ENCODE results near the gene OR8D2.

OR8D2 gene, protein sequence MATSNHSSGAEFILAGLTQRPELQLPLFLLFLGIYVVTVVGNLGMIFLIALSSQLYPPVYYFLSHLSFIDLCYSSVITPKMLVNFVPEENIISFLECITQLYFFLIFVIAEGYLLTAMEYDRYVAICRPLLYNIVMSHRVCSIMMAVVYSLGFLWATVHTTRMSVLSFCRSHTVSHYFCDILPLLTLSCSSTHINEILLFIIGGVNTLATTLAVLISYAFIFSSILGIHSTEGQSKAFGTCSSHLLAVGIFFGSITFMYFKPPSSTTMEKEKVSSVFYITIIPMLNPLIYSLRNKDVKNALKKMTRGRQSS

DNA sequence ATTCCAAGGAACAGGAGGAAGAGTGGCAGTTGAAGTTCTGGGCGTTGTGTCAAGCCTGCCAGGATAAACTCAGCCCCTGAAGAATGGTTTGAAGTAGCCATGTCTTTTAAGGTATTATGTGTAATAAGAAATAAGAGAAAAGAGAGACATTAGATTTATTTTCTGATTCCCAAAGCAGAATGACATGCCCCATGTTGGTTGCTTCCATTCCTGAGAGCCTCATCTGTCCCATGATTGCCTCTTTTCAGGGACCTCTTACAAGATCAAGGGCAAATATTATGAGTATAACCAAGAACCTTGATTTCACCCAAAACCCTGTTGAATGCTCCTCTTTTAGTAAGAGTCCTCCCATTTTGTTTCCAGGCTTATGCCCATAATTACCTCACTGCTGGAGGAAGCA, at the start of gene OR8D2:
Gene OR8D2, minus strand, starts transcription at position 101 of the 400 bp plus-strand sequence. Its CDS starts 0 bp downstream, at position 101.
- DNase-seq (ENCODE audit: low read depth, low spot score) = no peak

DNA sequence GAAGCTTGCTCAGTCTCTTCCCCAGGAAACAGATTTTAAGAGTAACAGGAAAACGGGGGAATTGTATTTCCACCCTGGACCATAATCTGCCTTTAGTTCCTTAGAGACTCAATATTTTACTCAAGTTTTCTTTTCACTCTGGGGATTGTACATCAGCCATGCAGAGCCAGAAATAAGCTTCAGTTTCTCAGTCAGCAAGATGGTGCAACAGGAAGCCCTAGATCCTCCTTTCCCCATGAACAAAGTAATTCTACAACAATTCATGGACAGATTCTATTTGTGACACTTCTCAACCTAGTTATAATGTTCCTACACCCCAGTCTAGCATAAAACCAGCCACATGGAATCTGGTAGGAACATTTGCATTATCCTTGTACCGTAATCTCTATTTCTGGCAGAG, 39.6 kb upstream of the OR8D2 start:
- DNase-seq (ENCODE audit: low read depth, low spot score) = no peak

DNA sequence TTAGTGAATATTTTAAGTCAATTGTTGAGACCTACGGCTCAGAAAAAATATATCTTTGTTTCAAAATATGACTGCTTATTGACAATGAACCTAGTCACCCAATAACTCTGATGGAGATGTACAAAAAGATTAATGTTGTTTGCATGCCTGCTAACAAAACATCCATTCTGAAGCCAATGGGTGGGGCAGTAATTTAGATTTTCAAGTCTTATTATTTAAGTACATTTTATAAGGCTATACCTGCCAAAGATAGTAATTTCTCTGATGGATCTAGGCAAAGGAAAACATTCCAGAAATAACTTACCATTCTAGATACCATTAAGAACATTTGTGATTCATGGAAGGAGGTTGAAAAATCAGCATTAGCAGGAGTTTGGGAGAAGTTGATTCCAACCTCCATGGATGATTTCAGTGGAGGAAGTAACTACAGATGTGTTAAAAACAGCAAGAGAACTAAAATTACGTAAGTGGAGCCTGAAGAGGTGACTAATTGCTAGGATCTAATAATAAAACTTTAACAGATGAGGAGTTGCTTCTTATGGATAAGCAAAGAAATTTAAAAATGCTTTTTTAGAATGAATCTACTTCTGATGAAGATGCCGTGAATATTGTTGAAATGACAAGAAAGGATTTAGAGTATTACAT, 26.4 kb upstream of the OR8D2 start:
- no peak for DNase-seq (ENCODE audit: low read depth, low spot score)

DNA sequence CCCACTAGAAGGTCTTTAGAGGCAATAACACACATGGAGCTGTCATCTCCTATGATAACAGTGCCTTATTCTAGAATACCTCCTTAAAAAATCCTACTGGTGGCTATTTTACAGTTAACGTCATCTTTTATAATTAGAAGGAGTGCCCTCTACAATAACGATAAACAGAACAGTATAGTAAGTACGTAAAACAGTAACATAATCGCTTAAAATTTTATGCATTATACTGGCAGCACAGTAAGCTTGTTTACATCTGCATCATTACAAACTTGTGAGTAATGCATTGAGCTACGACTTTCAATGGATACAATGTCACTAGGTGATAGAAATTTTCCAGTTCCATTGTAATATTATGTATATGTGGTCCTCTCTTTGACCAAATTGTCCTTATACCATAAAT, 24.3 kb upstream of the OR8D2 start:
- no peak for DNase-seq (ENCODE audit: low read depth, low spot score)

DNA sequence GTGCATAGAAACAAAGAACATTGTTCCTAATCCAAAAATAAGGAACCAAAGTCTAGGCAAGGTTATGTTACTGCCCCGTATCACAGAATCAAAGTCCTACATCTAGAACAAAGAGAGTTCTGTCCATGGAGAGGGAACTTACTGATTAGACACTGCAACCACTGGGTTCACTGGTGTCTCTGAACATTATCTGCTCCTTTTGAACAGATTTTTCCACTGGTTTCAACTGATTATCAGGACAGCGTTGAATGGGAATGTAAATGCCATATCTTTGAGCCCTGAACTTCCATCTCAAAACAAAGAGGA, 20.1 kb upstream of the OR8D2 start:
- DNase-seq (ENCODE audit: low read depth, low spot score) = no peak

DNA sequence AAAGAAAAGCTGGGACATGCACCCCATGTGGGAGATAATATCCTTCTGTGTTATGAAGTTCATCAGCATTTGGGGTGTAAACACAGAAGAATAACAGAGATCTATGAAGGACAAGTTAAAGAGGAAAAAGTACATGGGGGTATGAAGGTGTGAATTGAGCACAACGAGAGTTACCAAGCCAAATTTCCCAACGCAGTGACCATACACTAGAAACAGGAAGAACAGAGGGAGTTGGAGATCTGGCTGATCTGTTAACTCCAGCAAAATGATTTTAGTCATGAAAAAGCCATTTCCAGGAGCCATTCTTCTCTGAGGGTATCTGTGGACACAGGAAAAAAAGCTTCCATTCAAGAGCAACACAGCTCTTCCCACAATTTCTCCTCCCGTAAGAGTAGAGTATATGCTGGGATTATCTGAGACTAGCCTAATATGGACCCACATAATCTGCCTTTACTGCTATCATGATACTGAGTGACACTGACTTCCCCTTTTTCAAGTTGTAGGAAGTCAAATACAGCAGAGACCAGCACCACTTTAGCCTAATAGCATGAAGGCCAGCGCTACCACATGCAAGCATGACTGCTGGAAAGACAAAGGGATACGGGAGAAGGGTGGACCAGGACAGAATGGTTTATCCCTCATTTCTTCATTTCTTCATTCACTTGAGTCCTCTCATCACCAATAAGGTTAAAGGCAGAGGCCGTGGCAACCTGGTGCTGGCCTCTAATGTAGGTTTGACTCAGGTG, 19.6 kb upstream of the OR8D2 start:
- no peak for DNase-seq (ENCODE audit: low read depth, low spot score)

DNA sequence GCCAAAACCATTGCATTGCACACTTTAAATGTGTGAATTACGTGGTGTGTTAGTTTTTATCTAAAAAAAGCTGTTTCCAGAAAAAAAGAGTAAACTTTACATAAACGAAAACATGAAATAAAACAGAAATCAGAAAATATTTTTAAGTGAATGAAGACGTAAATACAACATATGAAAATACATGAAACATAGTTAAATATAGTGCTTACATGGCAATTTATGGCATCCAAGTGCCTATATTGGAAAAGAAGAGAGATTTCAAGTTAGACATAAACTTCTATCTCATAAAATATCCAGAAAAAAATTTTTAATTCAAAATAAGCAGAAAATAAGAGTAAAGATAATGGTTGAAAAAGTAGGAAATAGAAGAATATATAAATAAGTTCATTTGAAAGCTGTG, 11.9 kb upstream of the OR8D2 start:
- no peak for DNase-seq (ENCODE audit: low read depth, low spot score)

DNA sequence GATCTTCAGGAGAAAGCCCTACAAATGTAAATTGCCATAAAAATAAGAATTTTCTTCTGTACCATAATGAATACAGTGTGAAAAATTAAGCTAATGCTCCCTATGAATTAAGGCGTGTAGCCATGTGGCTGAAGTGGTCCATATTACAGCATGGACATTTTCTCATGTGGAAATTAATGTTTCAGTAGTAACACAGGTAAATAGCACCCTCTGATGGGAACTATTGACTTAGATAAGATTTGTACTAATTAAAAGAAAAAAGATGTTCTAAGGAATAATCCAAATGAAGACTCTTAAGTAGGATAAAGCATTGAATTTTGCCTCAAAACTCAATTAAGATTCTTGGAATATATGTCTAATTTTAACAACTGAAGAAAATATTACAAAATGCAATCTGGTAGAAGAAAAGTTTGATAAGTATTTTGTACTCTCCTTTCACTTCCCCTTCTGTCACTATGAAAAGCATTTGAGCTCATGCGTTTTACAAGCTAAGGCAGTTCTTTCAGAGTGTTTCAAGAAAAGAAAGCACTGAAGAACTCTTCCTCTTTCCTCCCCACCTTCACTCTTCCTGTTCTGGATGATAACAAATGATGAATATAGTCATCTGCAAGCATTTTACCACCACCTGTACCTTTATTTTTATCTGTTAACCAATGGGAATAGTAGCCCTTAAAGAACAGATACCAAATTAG, 9.9 kb upstream of the OR8D2 start:
- no peak for DNase-seq (ENCODE audit: low read depth, low spot score)

DNA sequence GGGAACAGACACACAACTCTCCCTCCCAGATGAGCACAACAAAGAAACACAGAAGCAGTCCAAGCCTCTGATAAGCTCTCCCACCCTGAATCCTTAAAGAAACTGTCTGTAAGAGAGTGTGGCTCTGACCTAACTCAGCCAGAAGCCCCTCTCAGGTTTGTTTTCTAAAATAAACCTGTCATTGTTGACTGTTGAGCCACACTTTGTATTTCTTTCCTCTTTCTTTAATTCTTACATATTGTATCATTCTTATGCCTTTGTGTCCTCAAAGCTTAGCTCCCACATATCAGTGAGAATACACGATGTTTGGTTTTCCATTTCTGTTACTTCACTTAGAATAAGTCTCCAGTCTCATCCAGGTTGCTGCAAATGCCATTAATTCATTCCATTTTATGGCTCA, 7.8 kb upstream of the OR8D2 start:
- no peak for DNase-seq (ENCODE audit: low read depth, low spot score)

DNA sequence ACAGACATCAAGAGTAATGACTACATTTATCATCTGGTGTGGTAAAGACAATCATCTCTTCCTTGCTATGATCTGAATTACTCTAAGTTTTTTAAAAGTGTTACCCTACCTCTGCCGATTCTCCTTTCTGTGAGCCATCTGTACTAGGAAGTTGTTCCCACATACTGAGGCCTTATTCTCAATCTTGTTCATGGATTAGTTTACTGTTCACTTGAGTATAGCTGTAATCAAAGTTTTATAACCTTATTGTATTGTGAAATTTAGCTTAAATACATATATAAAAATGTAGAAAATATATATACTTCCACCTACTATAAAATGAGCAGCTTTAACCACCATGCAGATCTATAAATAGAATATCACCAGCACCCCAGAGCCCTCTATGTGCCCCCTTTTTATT, 2.4 kb upstream of the OR8D2 start:
- DNase-seq (ENCODE audit: low read depth, low spot score) = no peak

DNA sequence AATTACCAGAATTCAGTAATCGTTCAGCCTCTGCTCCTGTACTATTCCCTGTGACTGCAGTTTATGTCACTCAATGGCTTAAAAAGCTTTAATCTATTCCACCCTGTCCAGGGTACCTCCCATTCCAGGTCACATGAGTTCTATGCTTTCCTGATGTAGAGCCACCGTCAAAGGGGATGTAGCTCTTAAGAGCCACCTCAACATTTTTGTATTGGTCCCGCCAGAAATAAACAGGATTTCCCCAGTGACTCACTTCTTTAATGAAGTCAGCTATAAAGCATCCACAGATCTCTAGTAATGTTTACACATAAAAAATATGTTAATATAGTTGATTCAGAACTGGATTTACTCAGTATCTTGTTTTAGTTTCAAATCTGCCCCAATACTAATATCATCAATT, 4.9 kb downstream of the OR8D2 start:
- no peak for DNase-seq (ENCODE audit: low read depth, low spot score)

DNA sequence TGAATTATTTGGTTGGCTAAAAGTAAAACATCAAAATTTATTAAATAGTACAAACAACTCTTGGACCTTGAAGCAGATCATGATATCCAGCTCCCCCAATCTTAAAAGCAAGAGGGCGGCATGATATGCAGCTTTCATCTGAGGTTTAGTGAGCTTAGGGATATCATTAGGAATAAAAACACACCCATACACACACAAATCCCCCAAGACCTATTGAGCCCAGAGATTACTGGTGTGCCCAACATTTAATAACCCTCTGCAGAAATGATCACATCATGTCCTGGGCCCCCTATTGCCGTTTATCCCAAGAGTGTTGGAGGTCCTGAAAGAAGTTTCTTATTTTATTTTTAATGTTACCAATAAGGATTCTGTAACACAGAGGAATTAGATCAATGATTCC, 6.1 kb downstream of the OR8D2 start, which contains the start of gene OR8D1:
Gene OR8D1, minus strand, starts transcription at position 101 of the 400 bp plus-strand sequence. CDS start 3,183 bp downstream, outside the sequence.
- DNase-seq (ENCODE audit: low read depth, low spot score) = no peak

DNA sequence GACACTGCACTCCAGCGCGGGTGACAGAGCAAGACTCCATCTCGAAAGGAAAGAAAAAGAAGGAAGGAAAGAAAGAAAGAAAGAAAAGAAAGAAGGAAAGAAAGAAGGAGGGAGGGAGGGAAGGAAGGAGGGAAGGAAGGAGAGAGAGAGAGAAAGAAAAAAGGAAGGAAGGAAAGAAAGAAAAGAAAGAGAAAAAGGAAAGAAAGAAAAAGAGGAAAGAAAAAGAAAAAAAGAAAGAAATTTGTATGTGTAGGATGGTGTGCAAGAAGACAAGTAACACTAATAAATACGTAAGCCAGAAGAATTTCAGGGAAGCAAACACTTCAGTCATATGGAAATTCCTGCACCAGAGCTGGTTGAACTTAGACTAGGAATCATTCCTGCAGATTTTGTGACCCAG, 6.9 kb downstream of the OR8D2 start:
- no peak for DNase-seq (ENCODE audit: low read depth, low spot score)

DNA sequence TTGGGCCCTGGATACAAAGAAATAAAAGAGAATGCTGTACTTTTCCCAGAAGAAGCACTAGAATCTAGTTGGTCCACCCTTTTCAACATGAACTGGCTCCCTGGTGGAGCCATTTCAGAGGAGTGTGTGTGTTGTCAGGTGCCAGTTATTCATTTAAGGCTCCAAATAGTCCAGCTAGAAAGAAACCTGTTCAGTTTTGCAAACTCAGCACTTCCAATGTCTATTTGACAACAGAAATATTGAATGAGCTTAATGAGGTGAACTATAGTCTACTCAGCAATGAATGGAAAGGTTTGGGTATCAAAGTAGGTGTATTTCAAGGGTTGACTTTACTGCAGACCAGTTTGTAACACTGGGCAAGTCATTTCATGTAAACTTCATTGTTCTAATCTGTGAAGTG, 8.3 kb downstream of the OR8D2 start:
- DNase-seq (ENCODE audit: low read depth, low spot score) = no peak

DNA sequence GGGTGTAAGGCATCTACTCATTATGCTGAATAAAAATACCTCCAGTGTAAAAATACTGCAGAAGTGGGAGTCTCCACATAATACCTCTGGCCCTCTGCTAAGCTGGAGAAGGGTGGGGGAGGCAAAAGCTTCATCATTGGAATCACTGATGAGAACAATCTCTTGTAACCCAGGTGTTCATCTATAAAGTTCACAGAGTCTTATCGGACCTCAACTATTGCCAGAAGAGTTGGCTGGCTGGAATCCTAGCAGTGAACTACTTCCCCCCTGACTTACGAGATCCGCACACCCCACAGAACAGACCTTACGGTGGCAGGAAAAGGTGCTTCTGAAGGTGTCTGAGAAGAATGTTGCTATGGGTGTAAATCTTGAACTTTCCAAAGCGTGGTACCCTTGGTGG, 8.7 kb downstream of the OR8D2 start:
- DNase-seq (ENCODE audit: low read depth, low spot score) = no peak

DNA sequence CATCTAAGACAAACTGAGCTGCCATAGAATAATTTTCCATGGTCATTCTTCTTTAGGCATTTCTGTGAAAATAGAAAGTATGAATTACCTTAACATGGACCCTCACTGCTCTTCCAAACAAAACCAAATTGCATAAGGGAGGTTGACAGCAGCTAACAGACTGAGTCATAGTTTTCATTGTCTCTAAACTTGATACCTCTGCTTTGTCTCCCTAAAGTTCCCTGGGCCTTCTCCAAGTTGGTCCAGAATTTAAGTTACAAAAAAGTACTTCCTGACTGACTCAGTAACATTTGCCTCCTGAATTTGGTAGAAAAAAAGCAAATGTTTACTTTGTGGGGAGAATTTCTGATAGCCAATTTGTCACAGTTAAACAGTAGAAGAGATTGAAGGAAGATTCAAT, 9.3 kb downstream of the OR8D2 start:
- no peak for DNase-seq (ENCODE audit: low read depth, low spot score)

DNA sequence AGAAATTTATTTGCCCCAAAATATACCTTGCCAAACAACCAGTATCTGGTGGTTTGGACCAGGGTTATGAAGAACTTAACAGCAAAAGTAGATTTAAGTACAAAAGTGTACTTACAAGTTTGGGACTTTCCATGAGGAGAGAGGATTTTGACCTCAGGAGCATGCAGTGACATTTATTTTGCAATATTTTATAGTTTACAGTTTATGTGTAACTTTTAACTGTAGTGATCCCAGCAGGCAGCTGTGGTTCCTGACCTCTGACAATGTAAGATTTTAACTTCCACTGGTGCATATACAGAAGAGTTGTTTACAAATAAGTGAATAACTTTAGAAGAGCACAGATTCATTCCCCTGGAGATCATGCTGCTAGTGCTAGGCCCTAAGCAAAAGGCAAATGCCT, 12.9 kb downstream of the OR8D2 start:
- no peak for DNase-seq (ENCODE audit: low read depth, low spot score)

DNA sequence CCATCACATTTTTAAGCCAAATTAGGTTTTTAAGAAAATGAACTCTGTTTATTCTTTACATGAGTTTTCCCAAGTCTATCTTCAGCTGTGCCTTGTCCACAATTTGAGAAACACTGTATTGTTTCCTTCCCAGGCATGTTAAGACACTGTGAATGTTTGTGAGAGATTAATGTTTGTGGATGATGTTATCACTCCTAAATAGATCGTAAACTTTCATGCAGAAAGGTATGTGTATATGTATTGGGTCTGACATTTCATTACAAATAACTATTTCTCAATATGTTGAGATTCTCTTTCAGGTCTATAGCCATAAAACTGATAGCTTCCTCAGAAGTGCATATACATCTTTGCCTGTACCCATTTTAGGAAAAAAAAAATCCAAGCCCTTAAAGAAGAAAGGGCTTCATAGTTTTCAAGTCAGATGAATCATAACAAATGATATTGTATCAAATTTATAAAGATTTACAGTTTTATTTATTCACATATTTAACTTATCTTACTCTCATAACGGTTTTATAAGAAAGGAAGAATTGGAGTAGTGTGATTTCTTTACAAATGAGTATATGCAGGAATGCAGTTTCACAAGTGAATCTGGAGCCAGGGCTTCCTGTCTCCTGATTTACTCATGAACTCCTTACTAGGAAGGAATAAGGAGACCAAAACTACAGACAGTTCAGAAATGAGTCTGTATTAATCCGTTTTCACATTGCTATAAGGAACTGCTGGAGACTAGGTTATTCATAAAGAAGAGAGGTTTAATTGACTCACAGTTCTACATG, 17.5 kb downstream of the OR8D2 start:
- DNase-seq (ENCODE audit: low read depth, low spot score) = no peak

DNA sequence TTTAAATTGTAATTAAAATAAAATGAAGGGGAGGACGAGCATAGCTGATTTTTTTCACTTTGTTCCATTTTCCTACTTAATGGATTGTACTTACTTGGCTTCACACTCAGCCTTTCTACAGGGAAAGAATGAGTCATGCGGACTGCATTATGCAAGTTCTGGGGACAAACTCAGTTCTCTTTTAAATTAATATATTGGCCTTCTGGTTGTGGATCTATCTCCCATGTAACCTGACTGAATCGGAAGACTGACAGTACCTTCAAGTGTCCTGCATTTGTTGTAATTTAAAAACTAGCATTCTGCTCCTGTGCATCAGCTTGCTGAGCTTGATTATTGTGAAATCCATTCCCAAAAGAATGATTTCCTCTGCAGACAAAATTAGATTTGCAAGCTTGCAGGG, 18.4 kb downstream of the OR8D2 start:
- no peak for DNase-seq (ENCODE audit: low read depth, low spot score)

DNA sequence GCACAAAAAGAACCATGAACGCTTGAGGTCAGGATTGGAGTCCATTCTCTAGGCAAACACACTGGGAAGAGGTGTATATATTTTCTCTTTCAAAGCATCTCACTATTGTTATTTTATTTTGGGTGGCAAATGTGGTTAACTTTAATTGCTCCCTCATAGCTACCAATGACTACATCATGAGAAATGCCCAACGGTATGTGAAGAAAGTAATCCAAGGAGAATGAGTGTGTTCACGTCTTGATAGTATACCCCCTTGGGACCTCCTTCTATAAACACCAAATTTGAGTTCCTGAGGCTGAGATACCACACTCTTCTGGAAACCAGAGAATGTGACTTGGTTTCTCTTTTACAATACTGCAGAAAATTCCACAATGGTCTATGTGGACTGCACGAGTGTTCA, 22.1 kb downstream of the OR8D2 start:
- no peak for DNase-seq (ENCODE audit: low read depth, low spot score)

DNA sequence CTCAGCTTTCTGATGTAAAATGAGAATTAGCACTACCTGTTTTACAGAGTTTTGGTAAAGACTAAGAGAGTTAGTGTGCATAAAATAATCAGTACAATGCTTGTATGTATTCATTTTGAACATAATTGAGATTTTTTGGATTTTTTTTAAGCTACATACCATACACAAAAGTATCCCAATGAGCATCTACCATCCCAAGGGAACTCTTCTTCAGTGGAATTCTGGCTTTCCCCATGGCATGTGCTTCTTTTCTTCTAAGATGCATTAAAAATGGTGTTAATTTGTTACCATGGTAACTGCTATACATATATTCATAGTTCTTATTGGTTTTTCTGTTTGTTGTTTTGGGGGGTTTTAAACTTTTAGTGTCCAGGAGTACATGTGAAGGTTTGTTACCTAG, 24.0 kb downstream of the OR8D2 start:
- no peak for DNase-seq (ENCODE audit: low read depth, low spot score)

DNA sequence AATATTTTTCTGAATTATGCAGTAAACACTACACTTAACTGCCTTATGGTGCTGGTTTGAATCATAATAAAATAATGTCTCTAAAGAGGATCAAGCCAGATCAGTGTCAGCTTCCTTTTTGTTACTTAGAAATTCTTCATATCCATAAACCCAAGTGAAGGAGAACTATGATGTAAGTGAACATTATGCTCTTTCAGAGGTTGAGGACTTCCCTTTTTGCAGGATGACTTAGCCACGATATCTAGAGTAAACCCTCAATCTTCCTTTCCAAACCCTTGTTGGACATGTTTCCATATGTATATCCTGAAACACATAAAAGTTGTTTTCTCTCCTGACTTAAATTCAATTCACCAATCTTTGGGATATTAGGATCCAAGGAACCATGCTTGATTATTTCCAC, 25.3 kb downstream of the OR8D2 start:
- DNase-seq (ENCODE audit: low read depth, low spot score) = no peak

All from smooth muscle cell of the brain vasculature (primary cell).